AG09319 (cell line): ENCODE measurements around the gene ST6GALNAC3.

Source experiments
- DNase-seq: peaks from one replicate; pipeline ENCODE4 v3.0.0-alpha.2; 2010; ENCODE audit warnings: low read depth; ENCODE audit errors: extremely low read depth
- TF ChIP-seq, protein P1 (sequence below): IDR thresholded peaks from 2 replicates; pipeline ENCODE4 v1.5.1; 2011; ENCODE audit warnings: low read depth, mild to moderate bottlenecking, inconsistent platforms, low read length, moderate library complexity

The ST6GALNAC3 gene

DNA sequence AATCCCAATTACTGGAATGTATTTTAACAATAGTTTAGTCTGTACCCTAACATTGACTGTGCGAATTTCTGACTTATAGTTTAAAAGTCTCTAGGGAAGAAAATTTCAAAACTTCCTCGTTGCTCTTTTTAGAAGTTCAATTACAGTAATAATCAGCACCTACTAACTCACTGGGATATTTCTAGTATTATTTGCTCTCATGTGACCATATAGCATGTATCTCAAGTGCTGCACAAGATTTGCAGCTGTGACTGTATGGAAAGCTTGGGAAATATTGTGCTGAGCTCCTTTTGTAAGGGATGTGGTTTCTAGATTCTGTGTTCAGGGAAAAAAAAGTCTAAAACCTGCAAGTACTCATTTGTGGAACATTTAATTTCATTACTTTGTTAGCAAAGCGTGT is 153.1 kb downstream of the ST6GALNAC3 start:
- TF ChIP-seq, protein P1, sequence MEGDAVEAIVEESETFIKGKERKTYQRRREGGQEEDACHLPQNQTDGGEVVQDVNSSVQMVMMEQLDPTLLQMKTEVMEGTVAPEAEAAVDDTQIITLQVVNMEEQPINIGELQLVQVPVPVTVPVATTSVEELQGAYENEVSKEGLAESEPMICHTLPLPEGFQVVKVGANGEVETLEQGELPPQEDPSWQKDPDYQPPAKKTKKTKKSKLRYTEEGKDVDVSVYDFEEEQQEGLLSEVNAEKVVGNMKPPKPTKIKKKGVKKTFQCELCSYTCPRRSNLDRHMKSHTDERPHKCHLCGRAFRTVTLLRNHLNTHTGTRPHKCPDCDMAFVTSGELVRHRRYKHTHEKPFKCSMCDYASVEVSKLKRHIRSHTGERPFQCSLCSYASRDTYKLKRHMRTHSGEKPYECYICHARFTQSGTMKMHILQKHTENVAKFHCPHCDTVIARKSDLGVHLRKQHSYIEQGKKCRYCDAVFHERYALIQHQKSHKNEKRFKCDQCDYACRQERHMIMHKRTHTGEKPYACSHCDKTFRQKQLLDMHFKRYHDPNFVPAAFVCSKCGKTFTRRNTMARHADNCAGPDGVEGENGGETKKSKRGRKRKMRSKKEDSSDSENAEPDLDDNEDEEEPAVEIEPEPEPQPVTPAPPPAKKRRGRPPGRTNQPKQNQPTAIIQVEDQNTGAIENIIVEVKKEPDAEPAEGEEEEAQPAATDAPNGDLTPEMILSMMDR = no peak
- no peak for DNase-seq

DNA sequence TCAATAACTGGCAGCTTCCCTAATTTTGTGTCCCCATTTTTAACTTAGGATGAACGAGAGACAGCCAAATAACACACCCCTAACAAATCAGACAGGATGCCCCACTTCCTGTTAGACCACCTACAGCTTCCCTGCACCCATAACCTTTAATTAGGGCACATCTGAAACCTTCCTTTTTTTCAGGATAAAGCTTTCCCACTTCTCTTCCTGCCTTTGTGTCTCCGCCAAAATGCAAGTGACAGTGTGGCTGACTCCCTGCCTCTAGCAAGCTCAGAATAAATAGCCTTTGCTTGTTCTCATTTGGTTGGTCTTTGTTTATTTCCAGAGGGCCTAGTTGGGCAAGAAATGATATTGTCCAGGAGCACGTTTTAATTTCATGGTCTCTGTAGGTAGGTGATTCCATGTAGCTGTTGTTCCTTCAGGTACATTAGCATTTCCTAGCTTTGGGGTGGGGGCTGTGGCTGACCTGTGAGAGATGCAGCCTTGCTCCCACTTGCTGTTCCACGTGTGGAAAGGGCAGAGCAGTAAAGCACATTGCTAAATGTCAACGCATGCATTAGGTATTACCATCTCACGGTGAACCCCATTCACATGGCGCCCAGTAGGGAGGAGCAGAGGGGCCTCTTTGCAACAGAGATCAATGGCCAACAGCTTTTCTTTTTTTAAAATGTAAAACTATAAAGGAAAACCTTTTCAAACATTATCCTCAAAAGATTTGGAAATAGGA is 154.9 kb downstream of the ST6GALNAC3 start:
- TF ChIP-seq, protein P1 = no peak

DNA sequence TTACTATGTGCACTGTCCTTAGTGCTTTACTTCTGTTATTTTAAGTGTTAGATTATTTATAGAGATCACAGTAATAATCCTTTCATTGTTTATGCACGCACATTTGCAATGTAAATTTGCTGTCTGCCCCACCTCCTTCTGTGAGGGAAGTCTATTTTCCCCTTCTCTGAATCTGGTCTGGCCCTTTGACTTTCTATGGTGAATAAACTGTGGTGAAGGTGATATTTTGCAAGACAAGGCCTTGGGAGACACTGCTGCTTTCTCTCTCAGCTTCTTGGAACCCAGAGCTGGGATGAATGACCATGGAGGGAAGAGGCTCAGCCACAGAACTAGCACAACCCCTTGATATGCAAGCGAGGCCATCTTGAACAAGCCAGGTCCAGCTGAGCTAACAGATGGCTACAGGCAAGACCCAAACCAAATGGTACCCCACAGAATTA is 156.3 kb downstream of the ST6GALNAC3 start:
- no peak for DNase-seq
- TF ChIP-seq, protein P1 = no peak

More for the DNA sequence above, 154.9 kb downstream of the ST6GALNAC3 start:
- DNase-seq = no peak

DNA sequence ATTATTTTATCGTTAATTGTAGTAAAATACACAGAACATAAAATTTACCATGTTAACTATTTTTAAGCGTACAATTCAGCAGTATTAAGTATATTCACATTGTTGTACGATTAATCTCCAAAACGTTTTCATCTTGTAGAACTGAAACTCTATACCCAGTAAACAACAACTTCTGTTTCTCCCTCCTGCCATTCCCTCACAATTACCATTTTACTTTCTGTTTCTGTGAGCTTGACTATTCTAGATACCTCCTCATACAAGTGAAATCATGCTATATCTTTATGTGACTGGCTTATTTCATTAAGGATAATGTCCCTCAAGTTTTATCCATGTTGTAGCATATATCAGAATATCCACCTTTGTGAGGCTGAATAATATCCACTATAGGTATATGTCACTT is 156.8 kb downstream of the ST6GALNAC3 start:
- DNase-seq = no peak
- TF ChIP-seq, protein P1 = no peak

DNA sequence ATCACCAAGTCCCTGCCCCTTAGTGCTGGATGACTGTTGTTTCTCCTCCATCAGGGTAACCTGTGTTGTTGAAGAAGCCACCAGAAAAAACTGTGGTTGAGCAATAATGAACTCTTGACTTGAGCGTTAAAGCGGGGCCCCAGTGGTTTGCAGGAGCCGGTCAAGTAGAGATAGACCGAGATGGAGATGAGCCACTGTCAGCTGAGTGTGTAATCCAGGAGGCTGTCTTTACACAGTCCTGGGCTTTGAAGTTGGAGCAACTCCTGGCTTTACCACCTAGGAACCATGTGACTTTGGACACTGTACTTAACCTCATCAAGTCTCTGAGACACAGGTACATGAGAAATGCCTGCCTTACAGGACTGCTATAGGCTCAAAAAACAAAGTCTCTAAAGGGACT is 158.1 kb downstream of the ST6GALNAC3 start:
- DNase-seq = no peak
- TF ChIP-seq, protein P1 = no peak

DNA sequence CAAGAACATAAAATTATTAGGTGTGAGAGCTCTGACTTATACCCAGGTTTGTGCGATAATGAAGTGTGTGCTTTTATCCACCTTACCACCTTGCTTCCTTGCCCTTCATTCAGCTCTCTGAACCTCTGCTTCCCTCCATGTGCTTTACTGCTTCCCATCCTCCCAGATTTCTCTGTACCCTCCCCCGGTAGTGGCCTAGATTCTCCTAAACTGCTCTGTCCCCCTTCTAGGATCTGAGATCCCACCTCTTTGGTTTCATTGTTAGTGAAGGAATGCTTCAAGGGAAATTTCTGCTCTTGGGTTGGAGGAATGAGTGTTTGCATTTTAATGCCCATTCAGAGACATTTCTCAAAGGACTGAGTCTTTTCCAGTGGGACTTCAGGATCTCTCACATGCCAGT is 159.5 kb downstream of the ST6GALNAC3 start:
- TF ChIP-seq, protein P1 = no peak
- DNase-seq = no peak

DNA sequence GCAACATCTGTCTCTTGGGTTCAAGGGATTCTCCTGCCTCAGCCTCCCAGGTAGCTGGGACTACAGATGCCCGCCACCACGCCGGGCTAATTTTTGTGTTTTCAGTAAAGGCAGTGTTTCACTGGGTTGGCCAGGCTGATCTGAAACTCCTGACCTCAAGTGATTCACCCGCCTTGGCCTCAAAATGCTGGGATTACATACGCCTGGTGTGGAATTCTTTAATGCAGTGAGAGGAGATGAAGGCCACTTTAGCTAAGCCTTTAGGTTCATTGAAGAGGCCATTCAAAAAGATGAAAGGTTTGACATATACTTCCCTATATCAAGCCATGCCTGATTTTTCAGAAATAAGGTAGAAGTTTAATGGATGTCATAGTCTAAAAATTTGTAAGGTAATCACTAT is 162.7 kb downstream of the ST6GALNAC3 start:
- DNase-seq = no peak
- TF ChIP-seq, protein P1 = no peak
